ENCODE measurements around the gene CLTB.

Gene CLTB

DNA sequence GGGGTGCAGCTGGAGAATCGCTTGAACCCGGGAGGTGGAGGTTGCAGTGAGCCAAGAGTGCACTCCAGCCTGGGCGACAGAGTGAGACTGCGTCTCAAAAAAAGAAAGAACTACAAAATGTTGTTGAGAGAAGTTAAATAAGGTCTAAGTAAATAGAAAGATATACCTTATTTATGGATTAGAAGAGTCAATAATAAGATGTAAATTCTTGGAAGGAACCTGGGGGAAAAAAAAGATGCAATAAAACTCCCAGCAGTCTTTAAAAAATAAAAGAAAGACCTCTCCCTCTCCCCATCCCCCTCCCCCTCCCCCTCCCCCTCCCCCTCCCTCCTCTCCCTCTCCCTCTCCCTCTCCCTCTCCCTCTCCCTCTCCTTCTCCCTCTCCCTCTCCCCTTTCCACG is 16.4 kb upstream of the CLTB start:
- DNase-seq (ENCODE audit: low read depth): no peak
- no peak overlapping the region for H3K4me3 ChIP-seq (ENCODE audit: low read depth, low read length)
- TF ChIP-seq POLR2A (IDR thresholded peaks at IDR 0.05; ENCODE audit: extremely low read depth, insufficient read length): no peak
- no peak for TF ChIP-seq MYC (IDR thresholded peaks at IDR 0.05; ENCODE audit: low read depth, low read length)
- TF ChIP-seq, protein P1, sequence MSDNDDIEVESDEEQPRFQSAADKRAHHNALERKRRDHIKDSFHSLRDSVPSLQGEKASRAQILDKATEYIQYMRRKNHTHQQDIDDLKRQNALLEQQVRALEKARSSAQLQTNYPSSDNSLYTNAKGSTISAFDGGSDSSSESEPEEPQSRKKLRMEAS (IDR thresholded peaks at IDR 0.05; ENCODE audit: low read depth, low read length): no peak
- TF ChIP-seq, protein P2, sequence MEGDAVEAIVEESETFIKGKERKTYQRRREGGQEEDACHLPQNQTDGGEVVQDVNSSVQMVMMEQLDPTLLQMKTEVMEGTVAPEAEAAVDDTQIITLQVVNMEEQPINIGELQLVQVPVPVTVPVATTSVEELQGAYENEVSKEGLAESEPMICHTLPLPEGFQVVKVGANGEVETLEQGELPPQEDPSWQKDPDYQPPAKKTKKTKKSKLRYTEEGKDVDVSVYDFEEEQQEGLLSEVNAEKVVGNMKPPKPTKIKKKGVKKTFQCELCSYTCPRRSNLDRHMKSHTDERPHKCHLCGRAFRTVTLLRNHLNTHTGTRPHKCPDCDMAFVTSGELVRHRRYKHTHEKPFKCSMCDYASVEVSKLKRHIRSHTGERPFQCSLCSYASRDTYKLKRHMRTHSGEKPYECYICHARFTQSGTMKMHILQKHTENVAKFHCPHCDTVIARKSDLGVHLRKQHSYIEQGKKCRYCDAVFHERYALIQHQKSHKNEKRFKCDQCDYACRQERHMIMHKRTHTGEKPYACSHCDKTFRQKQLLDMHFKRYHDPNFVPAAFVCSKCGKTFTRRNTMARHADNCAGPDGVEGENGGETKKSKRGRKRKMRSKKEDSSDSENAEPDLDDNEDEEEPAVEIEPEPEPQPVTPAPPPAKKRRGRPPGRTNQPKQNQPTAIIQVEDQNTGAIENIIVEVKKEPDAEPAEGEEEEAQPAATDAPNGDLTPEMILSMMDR (IDR thresholded peaks at IDR 0.05; ENCODE audit: low read depth, low read length): no peak

DNA sequence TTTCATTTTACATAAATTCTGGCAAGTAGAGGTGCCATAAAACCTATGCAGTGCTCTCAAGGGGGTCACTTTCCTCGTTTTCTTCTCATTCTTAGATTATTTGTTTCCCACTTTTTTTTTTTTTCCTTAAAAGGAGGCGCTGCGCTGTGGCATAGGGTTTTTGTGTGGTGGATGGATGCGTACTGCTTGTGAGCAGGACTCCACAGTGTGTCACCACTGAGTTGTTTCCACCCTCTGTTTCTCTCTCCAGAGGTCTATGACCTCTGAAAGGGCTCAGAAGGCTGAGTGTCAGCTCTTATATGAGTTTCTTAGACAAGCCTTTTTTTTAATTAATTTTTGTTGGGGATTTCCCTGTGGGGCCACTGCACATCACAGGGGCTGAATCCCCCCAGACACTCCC is 13.6 kb upstream of the CLTB start:
- no peak overlapping the region for H3K4me3 ChIP-seq (ENCODE audit: low read depth, low read length)
- TF ChIP-seq, protein P1 (IDR thresholded peaks at IDR 0.05; ENCODE audit: low read depth, low read length): no peak
- TF ChIP-seq POLR2A (IDR thresholded peaks at IDR 0.05; ENCODE audit: extremely low read depth, insufficient read length) (no peak), MYC (IDR thresholded peaks at IDR 0.05; ENCODE audit: low read depth, low read length) (no peak)
- TF ChIP-seq, protein P2 (IDR thresholded peaks at IDR 0.05; ENCODE audit: low read depth, low read length): no peak
- DNase-seq (ENCODE audit: low read depth): no peak

DNA sequence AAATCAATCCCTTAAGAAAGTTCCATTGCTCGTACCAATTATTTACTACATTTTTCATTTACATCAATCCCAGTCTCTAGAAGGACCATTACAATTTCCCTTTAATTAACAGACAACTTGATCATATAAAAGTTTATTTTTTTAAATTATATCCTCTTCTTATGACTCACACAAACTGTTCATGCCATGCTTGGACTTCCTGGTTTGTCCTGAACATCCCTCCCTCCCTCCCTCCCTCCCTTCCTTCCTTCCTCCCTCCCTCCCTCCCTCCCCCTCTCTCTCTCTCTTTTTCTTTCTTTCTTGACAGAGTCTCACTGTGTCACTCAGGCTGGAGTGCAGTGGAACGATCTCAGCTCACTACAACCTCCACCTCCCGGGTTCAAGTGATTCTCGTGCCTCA is 11.6 kb upstream of the CLTB start:
- TF ChIP-seq POLR2A (IDR thresholded peaks at IDR 0.05; ENCODE audit: extremely low read depth, insufficient read length) (no peak), MYC (IDR thresholded peaks at IDR 0.05; ENCODE audit: low read depth, low read length) (no peak)
- TF ChIP-seq, protein P1 (IDR thresholded peaks at IDR 0.05; ENCODE audit: low read depth, low read length): no peak
- TF ChIP-seq, protein P2 (IDR thresholded peaks at IDR 0.05; ENCODE audit: low read depth, low read length): no peak
- DNase-seq (ENCODE audit: low read depth): no peak

DNA sequence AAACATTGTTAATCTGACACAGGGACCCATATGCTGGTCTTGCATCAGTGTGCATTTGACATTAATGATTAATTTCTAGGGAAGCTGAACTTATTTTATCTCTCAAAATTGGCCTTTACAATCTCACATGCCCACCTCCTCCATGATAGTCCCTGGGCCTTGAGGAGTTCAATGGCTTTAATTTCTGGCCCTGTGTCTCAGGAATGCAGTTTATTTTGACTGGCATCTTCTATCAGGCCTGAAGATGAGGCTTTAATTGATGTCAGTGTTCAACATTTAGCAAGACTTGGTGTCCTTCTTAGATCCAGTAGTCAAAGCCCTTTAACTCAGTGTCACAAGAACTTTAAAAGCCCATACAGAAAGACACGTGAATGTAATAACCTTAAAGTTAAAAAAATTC is 10.5 kb upstream of the CLTB start:
- no peak for TF ChIP-seq POLR2A (IDR thresholded peaks at IDR 0.05; ENCODE audit: extremely low read depth, insufficient read length)
- TF ChIP-seq, protein P2 (IDR thresholded peaks at IDR 0.05; ENCODE audit: low read depth, low read length): no peak
- H3K4me3 ChIP-seq (ENCODE audit: low read depth, low read length): no peak overlapping the region
- no peak for DNase-seq (ENCODE audit: low read depth)

More for the DNA sequence above, 11.6 kb upstream of the CLTB start:
- H3K4me3 ChIP-seq (ENCODE audit: low read depth, low read length): no peak overlapping the region

DNA sequence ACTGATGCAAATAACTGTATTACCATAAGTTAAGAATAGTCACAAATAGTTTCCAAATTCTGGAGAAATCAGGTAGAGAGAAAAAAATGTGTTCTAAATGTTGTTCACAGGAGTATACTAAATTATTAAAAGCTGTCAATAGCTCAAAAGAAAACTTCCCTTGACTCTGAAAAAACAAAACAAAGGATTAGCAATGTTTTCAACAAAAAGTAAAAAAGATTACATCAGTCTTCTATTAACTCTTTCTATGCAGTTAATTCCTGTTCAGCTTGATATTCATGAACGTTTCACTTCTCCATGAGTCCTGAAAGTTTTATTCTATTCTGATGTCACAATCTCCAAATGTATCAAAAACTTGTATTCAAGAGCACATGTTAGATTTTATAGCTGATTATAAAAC is 9.5 kb upstream of the CLTB start:
- H3K4me3 ChIP-seq (ENCODE audit: low read depth, low read length): no peak overlapping the region
- no peak for DNase-seq (ENCODE audit: low read depth)
- TF ChIP-seq, protein P2 (IDR thresholded peaks at IDR 0.05; ENCODE audit: low read depth, low read length): no peak
- TF ChIP-seq, protein P1 (IDR thresholded peaks at IDR 0.05; ENCODE audit: low read depth, low read length): no peak
- TF ChIP-seq MYC (IDR thresholded peaks at IDR 0.05; ENCODE audit: low read depth, low read length) (no peak), POLR2A (IDR thresholded peaks at IDR 0.05; ENCODE audit: extremely low read depth, insufficient read length) (no peak)

DNA sequence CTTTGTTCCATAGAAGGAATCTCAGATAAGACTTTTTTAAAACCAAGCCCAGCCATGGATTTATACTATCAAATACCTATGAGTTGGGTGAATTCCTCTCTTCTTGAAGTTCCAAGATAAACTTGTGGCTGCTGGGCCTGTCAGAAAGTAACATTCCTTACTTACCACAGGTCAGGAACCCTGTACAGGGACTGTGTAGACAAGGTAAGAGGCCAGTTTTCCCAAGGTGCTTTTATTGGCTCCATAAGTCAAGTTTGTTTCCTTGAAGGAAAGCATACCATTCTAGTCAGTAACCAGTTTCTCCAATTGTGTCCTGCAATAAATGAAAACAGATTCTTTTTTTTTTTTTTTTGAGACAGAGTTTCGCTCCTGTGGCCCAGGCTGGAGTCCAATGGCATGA is 8.8 kb upstream of the CLTB start:
- no peak for DNase-seq (ENCODE audit: low read depth)
- TF ChIP-seq, protein P2 (IDR thresholded peaks at IDR 0.05; ENCODE audit: low read depth, low read length): no peak
- TF ChIP-seq POLR2A (IDR thresholded peaks at IDR 0.05; ENCODE audit: extremely low read depth, insufficient read length): no peak
- H3K4me3 ChIP-seq (ENCODE audit: low read depth, low read length): no peak overlapping the region

Measured in NB4 (cell line).